Prostate gland (tissue), 2 donors: ENCODE results near the gene CNPY4.

ENCODE experiments used
- CTCF ChIP-seq, 4 experiments: fragments of 200-600 bp in 2 of 4; fragments of 450-650 bp in 2 of 4; sonication (generic) in 2 of 4; IDR thresholded peaks; 1 replicate in 3 of 4; 2 replicates in 1 of 4; pipeline ENCODE4 v1.5.1; 2016 to 2019; ENCODE audit warnings: antibody characterized with exemption in 4 of 4, mild to moderate bottlenecking in 2 of 4, moderate library complexity in 2 of 4
- POLR2A ChIP-seq: fragments of 450-650 bp; IDR thresholded peaks from one replicate; pipeline ENCODE4 v1.6.1; 2016; ENCODE audit warnings: antibody characterized with exemption, mild to moderate bottlenecking

DNA sequence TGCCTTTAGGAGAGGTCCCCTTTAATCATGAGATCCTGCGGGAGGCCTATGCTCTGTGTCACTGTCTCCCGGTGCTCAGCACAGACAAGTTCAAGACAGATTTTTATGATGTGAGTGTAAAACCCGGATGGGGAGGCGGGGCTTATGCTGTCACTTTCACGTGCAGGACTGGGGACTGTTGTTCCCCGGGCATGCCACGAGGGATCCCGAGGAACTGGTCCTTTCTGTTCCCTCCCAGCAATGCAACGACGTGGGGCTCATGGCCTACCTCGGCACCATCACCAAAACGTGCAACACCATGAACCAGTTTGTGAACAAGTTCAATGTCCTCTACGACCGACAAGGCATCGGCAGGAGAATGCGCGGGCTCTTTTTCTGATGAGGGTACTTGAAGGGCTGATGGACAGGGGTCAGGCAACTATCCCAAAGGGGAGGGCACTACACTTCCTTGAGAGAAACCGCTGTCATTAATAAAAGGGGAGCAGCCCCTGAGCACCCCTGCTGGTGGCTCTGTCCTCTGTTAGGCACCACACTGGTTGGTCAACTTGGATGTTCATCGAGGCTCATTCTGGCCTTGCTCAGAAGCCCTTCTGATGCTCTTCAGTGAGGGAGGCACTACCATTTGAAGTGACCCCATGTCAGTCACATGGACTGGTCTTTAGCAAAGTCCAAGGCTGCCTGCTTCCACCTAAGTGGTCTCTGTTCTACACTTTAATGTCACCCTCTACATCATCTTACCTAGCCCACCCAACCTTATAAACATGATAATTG, 27.8 kb upstream of the CNPY4 start:
- TF ChIP-seq CTCF (IDR thresholded peaks at IDR 0.05) (no peak), POLR2A (no peak)
